GM12878 (cell line): ENCODE results near the gene KRT71.

ENCODE experiments used
- CREB1 ChIP-seq: IDR thresholded peaks from 2 replicates; pipeline ENCODE4 v1.6.1; 2012; ENCODE audit warnings: low read depth, mild to moderate bottlenecking, inconsistent platforms
- CTCF ChIP-seq, 3 experiments: IDR thresholded peaks in 2 of 3; conservative IDR thresholded peaks in 1 of 3; 2 replicates each; pipeline ENCODE4 v1.5.1; 2011; ENCODE audit warnings: low read depth in 3 of 3, low read length in 3 of 3, mild to moderate bottlenecking in 3 of 3, control low read depth in 2 of 3, moderate library complexity in 2 of 3, inconsistent platforms in 1 of 3, mixed read lengths in 1 of 3; ENCODE audit not compliant: control insufficient read depth in 2 of 3, insufficient read depth in 1 of 3; ENCODE audit errors: extremely low read depth in 1 of 3
- EZH2 ChIP-seq: IDR thresholded peaks from 2 replicates; pipeline ENCODE4 v1.6.1; 2012; ENCODE audit warnings: low read depth, mild to moderate bottlenecking, control low read depth, inconsistent platforms, low read length, borderline replicate concordance; ENCODE audit not compliant: control insufficient read depth
- LARP7 ChIP-seq: fragments of 450-650 bp; IDR thresholded peaks from 2 replicates; pipeline ENCODE4 v1.6.1; 2017; ENCODE audit warnings: mild to moderate bottlenecking
- MAX ChIP-seq: IDR thresholded peaks from 2 replicates; pipeline ENCODE4 v1.6.1; 2012; ENCODE audit warnings: low read depth, low read length, improper control_type of control experiment
- NFIC ChIP-seq: IDR thresholded peaks from 2 replicates; pipeline ENCODE4 v1.6.1; 2012; ENCODE audit warnings: low read depth, mild to moderate bottlenecking, inconsistent platforms, low read length, moderate library complexity
- REST ChIP-seq: IDR thresholded peaks from 2 replicates; pipeline ENCODE4 v1.6.1; 2012; ENCODE audit warnings: mild to moderate bottlenecking, low read depth, low read length

GRCh38 chr12:52555577-52555976, 2.6 kb upstream of the KRT71 start:
- TF ChIP-seq EZH2 (no peak), CREB1 (no peak), CTCF (IDR thresholded peaks at IDR 0.05 in 2 of 3, conservative IDR thresholded peaks at IDR 0.05 in 1 of 3; ENCODE audit: control insufficient read depth in 2 of 3, extremely low read depth in 1 of 3, insufficient read depth in 1 of 3, low read depth in 3 of 3, low read length in 3 of 3) (no peak), REST (no peak), MAX (no peak), LARP7 (no peak), NFIC (no peak)
